Central memory CD8-positive, alpha-beta T cell (primary cell): ENCODE measurements around the gene ADAT3.

ENCODE experiments used
- ATAC-seq: fragments of 150-1000 bp; cut with Tn5 transposase; replicated peaks from 2 replicates; pipeline ENCODE4 v1.10.0; 2022; ENCODE audit warnings: mild to moderate bottlenecking, moderate FRiP score, moderate number of reproducible peaks; ENCODE audit not compliant: poor library complexity, severe bottlenecking; ENCODE audit errors: extremely low read depth
- DNase-seq, 2 donors: peaks; one replicate each; pipeline ENCODE4 v3.0.0; 2021; ENCODE audit warnings: low spot score in 2 of 2
- H3K27ac Mint-ChIP-seq: one replicate; pipeline ENCODE4 v1.8.0; 2022; ENCODE audit warnings: low read depth, mild to moderate bottlenecking, moderate library complexity, mixed read lengths
- H3K27me3 Mint-ChIP-seq: one replicate; pipeline ENCODE4 v1.8.0; 2022; ENCODE audit warnings: mixed read lengths
- H3K36me3 Mint-ChIP-seq: one replicate; pipeline ENCODE4 v1.8.0; 2022; ENCODE audit warnings: mild to moderate bottlenecking, moderate library complexity, mixed read lengths; ENCODE audit not compliant: insufficient read depth
- H3K4me1 Mint-ChIP-seq: one replicate; pipeline ENCODE4 v1.8.0; 2022; ENCODE audit warnings: mixed read lengths
- H3K4me3 Mint-ChIP-seq: one replicate; pipeline ENCODE4 v1.8.0; 2022; ENCODE audit warnings: mild to moderate bottlenecking, moderate library complexity, mixed read lengths
- H3K9me3 Mint-ChIP-seq: one replicate; pipeline ENCODE4 v1.8.0; 2022; ENCODE audit warnings: mixed read lengths

Gene ADAT3

GRCh38 chr19:1905110-1905862 is at the start of gene ADAT3, which contains the start of gene SCAMP4:
Gene ADAT3 (plus strand): TSS chr19:1905399. CDS start chr19:1912048, 6,649 bp downstream.
Gene SCAMP4 (plus strand): TSS chr19:1905399. CDS start chr19:1915020, 9,621 bp downstream.
- Mint-ChIP-seq H3K9me3 (no peaks in the 10 kb centered on the region), H3K4me1 (peaks cover 30% of the 10 kb centered on the region), H3K27me3 (no peaks in the 10 kb centered on the region), H3K4me3 (peak within 1 kb of the TSS; percentile 86), H3K36me3 (peaks cover 14% of the 10 kb centered on the region), H3K27ac (peak within 1 kb of the TSS; percentile 82)
- ATAC-seq (peak; percentile 97), DNase-seq (peak; percentile 90 to 98)

- Mint-ChIP-seq H3K27ac (peak overlapping the region; percentile 78), H3K4me1 (peaks cover 43% of the 10 kb centered on the region), H3K9me3 (no peaks in the 10 kb centered on the region), H3K4me3 (peak overlapping the region; percentile 78), H3K27me3 (no peaks in the 10 kb centered on the region), H3K36me3 (peaks cover 20% of the 10 kb centered on the region)
- ATAC-seq (no peak), DNase-seq (no peak)
These were observed 49.4 kb upstream of the ADAT3 start for GRCh38 chr19:1855828-1856255.

GRCh38 chr19:1856345-1856697 is 48.9 kb upstream of the ADAT3 start:
- peak overlapping the region; percentile 78 for H3K4me3 Mint-ChIP-seq
- no peaks in the 10 kb centered on the region for H3K9me3 Mint-ChIP-seq
- H3K27me3 Mint-ChIP-seq, result no peaks in the 10 kb centered on the region
- H3K27ac Mint-ChIP-seq, result peak overlapping the region; percentile 78
- DNase-seq (no peak), ATAC-seq (no peak)
- peaks cover 42% of the 10 kb centered on the region for H3K4me1 Mint-ChIP-seq
- peaks cover 18% of the 10 kb centered on the region for H3K36me3 Mint-ChIP-seq

DNA sequence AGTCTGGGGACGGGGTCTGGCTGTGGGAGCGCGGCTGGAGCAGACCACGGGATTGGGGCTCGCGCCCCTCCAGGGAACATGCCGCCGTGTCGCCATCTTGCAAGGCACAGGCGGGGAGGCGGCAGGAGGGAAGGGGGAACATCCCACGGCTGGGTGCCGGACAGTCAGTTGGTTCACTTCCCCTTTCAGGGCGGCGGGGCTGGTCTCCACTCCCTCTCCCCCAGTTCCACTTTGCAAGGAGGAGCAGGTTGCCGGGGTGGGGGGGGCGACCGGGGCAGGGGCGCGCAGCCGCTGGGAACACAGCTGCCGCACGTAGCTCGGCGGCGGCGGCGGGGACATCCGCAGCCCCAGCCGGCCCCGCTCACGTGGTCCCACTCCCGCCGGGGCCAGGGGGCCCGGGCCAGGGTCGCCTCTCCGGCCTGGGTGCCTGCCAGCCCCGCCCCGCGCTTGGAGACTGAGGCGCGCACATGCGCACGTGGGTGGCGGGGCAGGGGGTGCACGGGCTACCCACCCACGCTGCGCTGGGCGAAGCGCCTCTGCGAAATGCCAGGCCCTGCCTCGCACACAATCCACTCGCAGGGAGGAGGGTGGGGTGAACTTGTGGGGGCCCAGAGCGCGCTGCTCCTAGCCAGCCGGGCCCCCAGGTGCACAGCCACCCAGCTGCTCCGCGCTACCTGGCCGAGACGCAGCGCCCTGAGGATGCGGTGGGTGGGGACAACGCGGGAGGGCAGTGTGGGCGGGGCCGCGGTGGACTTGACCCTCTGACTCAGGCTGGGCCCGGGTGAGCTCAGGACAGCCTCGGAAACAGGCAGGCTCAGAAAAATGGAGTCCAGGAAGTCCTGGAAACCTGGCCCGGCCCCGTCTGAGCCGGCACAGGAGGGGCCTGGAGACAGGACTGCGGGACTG is 48.2 kb upstream of the ADAT3 start:
- peak overlapping the region; percentile 78 for H3K27ac Mint-ChIP-seq
- H3K36me3 Mint-ChIP-seq, result peaks cover 17% of the 10 kb centered on the region
- no peaks in the 10 kb centered on the region for H3K27me3 Mint-ChIP-seq
- peak overlapping the region; percentile 78 for H3K4me3 Mint-ChIP-seq
- H3K4me1 Mint-ChIP-seq, result peaks cover 48% of the 10 kb centered on the region
- ATAC-seq (no peak), DNase-seq (no peak)
- H3K9me3 Mint-ChIP-seq, result no peaks in the 10 kb centered on the region

- H3K36me3 Mint-ChIP-seq, result peaks cover 21% of the 10 kb centered on the region
- ATAC-seq (no peak), DNase-seq (no peak)
- H3K27ac Mint-ChIP-seq, result no peak overlapping the region
- H3K4me1 Mint-ChIP-seq, result peaks cover 55% of the 10 kb centered on the region
- peak overlapping the region; percentile 78 for H3K4me3 Mint-ChIP-seq
- no peaks in the 10 kb centered on the region for H3K9me3 Mint-ChIP-seq
- H3K27me3 Mint-ChIP-seq, result no peaks in the 10 kb centered on the region
These were observed 47.4 kb upstream of the ADAT3 start for GRCh38 chr19:1857648-1858326.

DNA sequence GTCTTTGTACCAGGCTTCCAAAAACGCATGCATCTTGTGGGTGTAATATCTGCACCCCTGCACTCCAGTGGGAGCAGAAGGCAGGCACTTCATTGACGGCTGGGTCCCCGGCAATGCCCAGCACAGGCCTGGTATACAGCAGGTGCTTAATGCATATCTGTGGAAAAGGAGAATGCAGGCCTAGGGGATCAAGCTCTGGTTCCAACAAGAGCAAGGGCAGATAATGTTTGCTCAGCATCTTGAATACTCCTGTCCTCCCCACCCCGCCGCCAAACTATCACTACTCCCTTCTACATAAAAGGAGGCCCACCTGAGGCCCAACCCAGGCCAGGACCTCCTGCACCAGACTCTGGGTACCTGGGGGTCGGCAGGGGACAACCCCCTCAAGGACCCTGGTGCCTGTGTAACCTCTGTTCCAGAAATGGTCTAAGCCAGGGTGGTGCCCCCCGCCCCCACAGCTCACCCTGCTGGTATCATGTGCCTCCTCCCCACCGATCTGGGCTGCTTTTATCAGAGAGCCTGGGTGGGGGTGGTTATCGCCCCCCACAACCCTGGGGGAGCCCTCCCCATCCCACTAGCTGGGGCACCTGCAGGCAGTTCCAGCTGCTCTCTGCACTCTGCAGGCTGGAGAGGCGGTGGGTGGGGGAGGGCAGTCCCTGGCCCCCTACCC is 46.7 kb upstream of the ADAT3 start:
- Mint-ChIP-seq H3K27ac (no peak overlapping the region), H3K4me1 (peaks cover 50% of the 10 kb centered on the region), H3K27me3 (no peaks in the 10 kb centered on the region), H3K36me3 (peaks cover 17% of the 10 kb centered on the region), H3K4me3 (peak overlapping the region; percentile 40), H3K9me3 (no peaks in the 10 kb centered on the region)
- DNase-seq, result no peak
- no peak for ATAC-seq

DNA sequence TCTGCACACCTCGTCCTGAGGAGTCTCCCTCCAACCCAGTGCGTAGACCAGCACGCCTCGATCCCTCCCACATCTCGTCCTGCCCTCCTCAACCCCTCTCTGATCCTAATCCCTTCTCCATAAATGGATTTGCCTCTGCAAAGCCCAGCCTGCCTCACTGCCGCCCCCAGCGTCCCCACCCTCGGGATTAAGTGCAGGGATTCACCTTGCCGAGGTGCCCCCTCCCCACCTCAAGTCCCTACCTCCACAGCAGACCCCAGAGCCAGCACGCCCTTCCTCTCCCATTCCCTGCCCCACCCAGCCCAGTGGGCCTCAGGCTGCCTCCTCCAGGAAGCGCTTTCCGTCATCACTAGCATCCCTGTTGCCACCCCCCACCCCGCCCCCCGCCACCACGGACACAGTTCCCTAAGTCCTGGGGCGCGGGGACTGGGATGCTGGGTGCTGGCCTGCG is 45.8 kb upstream of the ADAT3 start:
- H3K27me3 Mint-ChIP-seq, result no peaks in the 10 kb centered on the region
- peak overlapping the region; percentile 29 for H3K27ac Mint-ChIP-seq
- DNase-seq (no peak), ATAC-seq (no peak)
- H3K4me3 Mint-ChIP-seq, result peak overlapping the region; percentile 40
- no peaks in the 10 kb centered on the region for H3K9me3 Mint-ChIP-seq
- H3K36me3 Mint-ChIP-seq, result peaks cover 19% of the 10 kb centered on the region
- peaks cover 49% of the 10 kb centered on the region for H3K4me1 Mint-ChIP-seq

GRCh38 chr19:1860042-1860775 is 45.0 kb upstream of the ADAT3 start:
- DNase-seq, result no peak
- H3K4me3 Mint-ChIP-seq, result peak overlapping the region; percentile 97
- H3K4me1 Mint-ChIP-seq, result peaks cover 45% of the 10 kb centered on the region
- H3K9me3 Mint-ChIP-seq, result no peaks in the 10 kb centered on the region
- no peaks in the 10 kb centered on the region for H3K27me3 Mint-ChIP-seq
- H3K36me3 Mint-ChIP-seq, result peaks cover 22% of the 10 kb centered on the region
- ATAC-seq, result no peak
- H3K27ac Mint-ChIP-seq, result peak overlapping the region; percentile 29

DNA sequence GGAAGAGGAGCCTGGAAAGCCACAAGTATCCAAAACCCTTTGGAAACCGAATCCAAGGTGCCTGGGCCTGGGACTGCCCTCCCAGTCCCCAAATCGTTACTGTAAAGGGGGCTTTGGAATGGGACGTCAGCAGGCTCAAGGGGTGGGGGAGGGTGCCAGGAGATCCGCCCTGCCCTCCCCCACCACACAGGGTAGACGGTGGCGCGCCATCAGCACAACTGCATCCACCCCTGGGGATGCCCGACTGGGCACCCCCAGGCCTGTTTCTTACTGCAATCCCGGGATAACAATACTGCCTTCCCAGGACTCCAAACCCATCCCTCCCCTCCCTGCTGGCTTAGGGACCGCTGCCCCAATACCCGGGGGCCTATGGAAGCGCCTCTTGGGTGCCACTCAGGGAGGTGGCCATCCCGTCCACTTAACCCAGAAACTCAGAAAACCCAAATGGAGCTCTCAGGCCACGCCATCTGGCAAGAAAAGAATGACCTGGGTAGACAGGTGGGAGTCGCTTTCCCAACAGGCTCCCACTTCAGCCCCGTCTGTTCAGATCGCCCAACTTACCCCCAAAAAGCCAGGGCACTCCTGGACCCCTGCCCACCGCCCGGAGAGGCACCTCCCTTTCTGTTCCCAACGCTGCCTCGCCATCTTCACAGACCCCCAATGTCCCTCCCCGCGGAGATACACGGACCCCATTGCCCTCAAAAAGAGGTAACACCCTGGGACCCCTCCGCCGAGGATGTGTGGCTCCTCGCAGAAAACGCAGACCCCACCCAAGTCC is 44.2 kb upstream of the ADAT3 start:
- Mint-ChIP-seq H3K9me3 (no peaks in the 10 kb centered on the region), H3K36me3 (peaks cover 22% of the 10 kb centered on the region), H3K27ac (peak overlapping the region; percentile 95), H3K27me3 (no peaks in the 10 kb centered on the region), H3K4me1 (peaks cover 37% of the 10 kb centered on the region), H3K4me3 (peak overlapping the region; percentile 97)
- ATAC-seq (no peak), DNase-seq (no peak)

GRCh38 chr19:1861599-1862031 is 43.6 kb upstream of the ADAT3 start:
- H3K9me3 Mint-ChIP-seq, result no peaks in the 10 kb centered on the region
- ATAC-seq, result no peak
- H3K27me3 Mint-ChIP-seq, result no peaks in the 10 kb centered on the region
- peak overlapping the region; percentile 95 for H3K27ac Mint-ChIP-seq
- H3K36me3 Mint-ChIP-seq, result peaks cover 22% of the 10 kb centered on the region
- H3K4me1 Mint-ChIP-seq, result peaks cover 31% of the 10 kb centered on the region
- DNase-seq, result no peak
- H3K4me3 Mint-ChIP-seq, result peak overlapping the region; percentile 97

GRCh38 chr19:1862068-1862423 is 43.2 kb upstream of the ADAT3 start:
- Mint-ChIP-seq H3K36me3 (peaks cover 21% of the 10 kb centered on the region), H3K4me3 (peak overlapping the region; percentile 97), H3K27ac (peak overlapping the region; percentile 95), H3K4me1 (peaks cover 31% of the 10 kb centered on the region), H3K27me3 (no peaks in the 10 kb centered on the region), H3K9me3 (no peaks in the 10 kb centered on the region)
- DNase-seq, result no peak
- ATAC-seq, result no peak
